NCI-H1105 treated with DMSO at 0.1 percent for 48 hours (cell line): ENCODE measurements around the gene TMC2.
A peak's percentile ranks its signal among the peaks of the same experiment; 100 is the strongest.

Experiments
- DNase-seq: peaks from one replicate; lab custom pipeline; 2025; lab: John Stamatoyannopoulos, UW

The TMC2 gene

GRCh38 chr20:2585811-2586210 is 49.4 kb downstream of the TMC2 start:
- no peak for DNase-seq

GRCh38 chr20:2593756-2594155 is 57.4 kb downstream of the TMC2 start:
- no peak for DNase-seq

GRCh38 chr20:2595076-2595475 is 58.7 kb downstream of the TMC2 start:
- DNase-seq = no peak

GRCh38 chr20:2596673-2597279 is 60.4 kb downstream of the TMC2 start:
- no peak for DNase-seq

GRCh38 chr20:2599288-2600006 is 63.1 kb downstream of the TMC2 start:
- no peak for DNase-seq

- peak; percentile 47 for DNase-seq
These were observed 65.8 kb downstream of the TMC2 start for GRCh38 chr20:2602046-2602735.

- no peak for DNase-seq
These were observed 66.4 kb downstream of the TMC2 start for GRCh38 chr20:2602746-2603145.

GRCh38 chr20:2603816-2604505 is 67.6 kb downstream of the TMC2 start:
- peak; percentile 83 for DNase-seq

- peak; percentile 83 for DNase-seq
These were observed 68.1 kb downstream of the TMC2 start for GRCh38 chr20:2604506-2604835.

GRCh38 chr20:2606507-2607006 is 70.2 kb downstream of the TMC2 start:
- DNase-seq = no peak

- no peak for DNase-seq
These were observed 74.0 kb downstream of the TMC2 start for GRCh38 chr20:2610326-2610725.

- DNase-seq = no peak
These were observed 74.8 kb downstream of the TMC2 start for GRCh38 chr20:2610941-2611720.

GRCh38 chr20:2612073-2612472 is 75.7 kb downstream of the TMC2 start:
- no peak for DNase-seq

GRCh38 chr20:2616634-2617033 is 80.3 kb downstream of the TMC2 start:
- no peak for DNase-seq

GRCh38 chr20:2617099-2617714 is 80.8 kb downstream of the TMC2 start:
- DNase-seq = no peak

- no peak for DNase-seq
These were observed 82.4 kb downstream of the TMC2 start for GRCh38 chr20:2618815-2619214.

- no peak for DNase-seq
These were observed 83.0 kb downstream of the TMC2 start for GRCh38 chr20:2619337-2619736.

- no peak for DNase-seq
These were observed 83.7 kb downstream of the TMC2 start for GRCh38 chr20:2619961-2620595.

GRCh38 chr20:2624190-2624589 is 87.8 kb downstream of the TMC2 start:
- DNase-seq = no peak

GRCh38 chr20:2625062-2625461 is 88.7 kb downstream of the TMC2 start:
- no peak for DNase-seq
